HCT116 (cell line): ENCODE measurements around the gene C4orf51. TPM values are rescaled to one million over a fixed set of nuclear protein-coding genes. Genes with fewer than 3 reads are reported as not detected.

Source experiments
- ATAC-seq: fragments of 200-7000 bp; cut with Tn5 transposase; 2 replicates; pipeline ENCODE4 v1.9.1; 2020; ENCODE audit warnings: mild to moderate bottlenecking, moderate library complexity
- BruUV-seq: library from RNA; stranded (reverse); fragments of 400-500 nt; replicated peaks from 2 replicates; lab custom pipeline; 2021; lab: Mats Ljungman, UMichigan
- CTCF ChIA-PET: fragments of 300-600 bp; sonication (Branson Sonifier 250); formaldehyde crosslinking; loops from one replicate; lab custom pipeline; 2021; ENCODE audit warnings: antibody characterized with exemption; lab: Charles Lee
- POLR2A ChIA-PET: fragments of 300-600, 350-600 bp; sonication (Branson Sonifier 250); formaldehyde crosslinking; loops from one replicate; lab custom pipeline; 2021; ENCODE audit warnings: antibody characterized with exemption; lab: Charles Lee
- RAD21 ChIA-PET, 2 experiments: fragments of 300-600 bp; sonication (Branson Sonifier 250); formaldehyde crosslinking; loops; one replicate each; lab custom pipeline; 2023; ENCODE audit warnings: low total read pairs in 2 of 2; ENCODE audit not compliant: uncharacterized antibody in 2 of 2, unreplicated experiment in 2 of 2, low non-redundant PET in 1 of 2; lab: Charles Lee
- DNase-seq: peaks from one replicate; pipeline ENCODE4 v3.0.0-alpha.2; 2010; ENCODE audit warnings: low read depth, low spot score
- H2AFZ ChIP-seq: fragments of 200-600 bp; shearing (Covaris generic), sonication (generic); 2 replicates; pipeline ENCODE4 v1.6.1; 2017; ENCODE audit warnings: low read depth, mixed run types, mixed read lengths, antibody characterized with exemption, low read length; ENCODE audit not compliant: poor library complexity, severe bottlenecking
- H3K27ac ChIP-seq: 2 replicates; pipeline ENCODE4 v1.5.1; 2012; ENCODE audit warnings: low read depth, low read length
- H3K27me3 ChIP-seq: fragments of 200-600 bp; sonication (generic); 2 replicates; pipeline ENCODE4 v1.6.1; 2016; ENCODE audit warnings: mixed run types, low read length, mixed read lengths; ENCODE audit not compliant: insufficient read depth
- H3K36me3 ChIP-seq, 2 experiments: fragments of 200-500 bp in 1 of 2; fragments of 200-600 bp in 1 of 2; sonication (Bioruptor generic) in 1 of 2; sonication (generic) in 1 of 2; 2 replicates each; pipeline versions ENCODE4 v1.5.1 to v1.6.1; 2014 to 2016; ENCODE audit warnings: low read length in 2 of 2, inconsistent platforms in 1 of 2, mixed read lengths in 1 of 2, mixed run types in 1 of 2; ENCODE audit not compliant: insufficient read depth in 2 of 2, control insufficient read depth in 1 of 2
- H3K4me1 ChIP-seq, 2 experiments: fragments of 200-600 bp in 1 of 2; sonication (generic) in 1 of 2; 2 replicates each; pipeline versions ENCODE4 v1.5.1 to v1.6.1; 2012 to 2017; ENCODE audit warnings: low read length in 2 of 2, inconsistent platforms in 1 of 2, mild to moderate bottlenecking in 1 of 2, mixed read lengths in 1 of 2, mixed run types in 1 of 2, moderate library complexity in 1 of 2; ENCODE audit not compliant: insufficient read depth in 2 of 2, control insufficient read depth in 1 of 2
- H3K4me2 ChIP-seq: fragments of 200-600 bp; sonication (generic); 2 replicates; pipeline ENCODE4 v1.6.1; 2017; ENCODE audit warnings: mixed run types, low read length, mixed read lengths
- H3K4me3 ChIP-seq, 2 experiments: fragments of 200-600 bp in 1 of 2; sonication (generic) in 1 of 2; replicated peaks in 1 of 2; 2 replicates each; pipeline ENCODE4 v1.5.1; 2011 to 2016; ENCODE audit warnings: low read length in 2 of 2, control low read depth in 1 of 2, low read depth in 1 of 2, mild to moderate bottlenecking in 1 of 2, mixed read lengths in 1 of 2, mixed run types in 1 of 2
- H3K79me2 ChIP-seq: fragments of 200-600 bp; sonication (generic); 2 replicates; pipeline ENCODE4 v1.6.1; 2017; ENCODE audit warnings: mild to moderate bottlenecking, mixed run types, low read length, moderate library complexity, mixed read lengths; ENCODE audit not compliant: insufficient read depth
- H3K9ac ChIP-seq: fragments of 200-600 bp; sonication (generic); 2 replicates; pipeline ENCODE4 v1.6.1; 2016; ENCODE audit warnings: low read length, mixed read lengths
- H3K9me2 ChIP-seq: fragments of 200-600 bp; sonication (generic), shearing (Covaris generic); 2 replicates; pipeline ENCODE4 v1.6.1; 2017; ENCODE audit warnings: mixed run types, mild to moderate bottlenecking, moderate library complexity; ENCODE audit not compliant: insufficient read depth
- H3K9me3 ChIP-seq, 2 experiments: fragments of 200-500 bp in 1 of 2; fragments of 200-600 bp in 1 of 2; sonication (Bioruptor generic) in 1 of 2; sonication (generic) in 1 of 2; 2 replicates each; pipeline ENCODE4 v1.6.1; 2014 to 2017; ENCODE audit warnings: low read length in 2 of 2, mixed read lengths in 2 of 2, inconsistent platforms in 1 of 2, low read depth in 1 of 2, mild to moderate bottlenecking in 1 of 2, mixed run types in 1 of 2, moderate library complexity in 1 of 2; ENCODE audit not compliant: control insufficient read depth in 1 of 2, insufficient read depth in 1 of 2
- H4K20me1 ChIP-seq: fragments of 200-600 bp; sonication (generic), shearing (Covaris generic); 2 replicates; pipeline ENCODE4 v1.6.1; 2017; ENCODE audit warnings: mixed run types, mild to moderate bottlenecking, moderate library complexity; ENCODE audit not compliant: insufficient read depth
- CBX3 ChIP-seq: IDR thresholded peaks from 2 replicates; pipeline ENCODE4 v1.6.1; 2012; ENCODE audit warnings: low read depth
- ELF1 ChIP-seq: IDR thresholded peaks from 2 replicates; pipeline ENCODE4 v1.6.1; 2012; ENCODE audit warnings: low read depth, borderline replicate concordance
- EZH2 ChIP-seq: fragments of 200-600 bp; sonication (generic); IDR thresholded peaks from 2 replicates; pipeline ENCODE4 v1.6.1; 2017; ENCODE audit warnings: antibody characterized with exemption, mixed run types
- POLR2AphosphoS5 ChIP-seq: IDR thresholded peaks from 2 replicates; pipeline ENCODE4 v1.6.1; 2011; ENCODE audit warnings: mild to moderate bottlenecking, low read depth, low read length, moderate library complexity
- SIN3A ChIP-seq: IDR thresholded peaks from 2 replicates; pipeline ENCODE4 v1.6.1; 2012; ENCODE audit warnings: low read depth
- SRF ChIP-seq: IDR thresholded peaks from 2 replicates; pipeline ENCODE4 v1.6.1; 2012; ENCODE audit warnings: low read depth
- ZNF274 ChIP-seq: fragments of 200-500 bp; sonication (Bioruptor generic); IDR thresholded peaks from 2 replicates; pipeline ENCODE4 v1.6.1; 2014; ENCODE audit warnings: mild to moderate bottlenecking, low read depth, low read length, inconsistent platforms
- intact Hi-C: fragments of 100-400 bp; cut with micrococcal nuclease; formaldehyde crosslinking; loops from 2 replicates; pipeline ENCODE4 v1.10.0; 2022
- total RNA-seq: library from RNA; stranded (reverse); gene quantifications from one replicate; pipeline ENCODE4 v1.2.1, GENCODE V29; 2021; ENCODE audit not compliant: unreplicated experiment
- TF ChIP-seq, protein P1 (sequence below): IDR thresholded peaks from 2 replicates; pipeline ENCODE4 v1.6.1; 2012
- TF ChIP-seq, protein P2 (sequence below): IDR thresholded peaks from 2 replicates; pipeline ENCODE4 v1.6.1; 2011; ENCODE audit warnings: mild to moderate bottlenecking, low read length, moderate library complexity; ENCODE audit not compliant: insufficient replicate concordance; ENCODE audit errors: extremely low read depth
- TF ChIP-seq, protein P3 (sequence below): IDR thresholded peaks from 2 replicates; pipeline ENCODE4 v1.6.1; 2012

Gene C4orf51
- total RNA-seq, 1 experiment from 2014 or later: not detected

DNA sequence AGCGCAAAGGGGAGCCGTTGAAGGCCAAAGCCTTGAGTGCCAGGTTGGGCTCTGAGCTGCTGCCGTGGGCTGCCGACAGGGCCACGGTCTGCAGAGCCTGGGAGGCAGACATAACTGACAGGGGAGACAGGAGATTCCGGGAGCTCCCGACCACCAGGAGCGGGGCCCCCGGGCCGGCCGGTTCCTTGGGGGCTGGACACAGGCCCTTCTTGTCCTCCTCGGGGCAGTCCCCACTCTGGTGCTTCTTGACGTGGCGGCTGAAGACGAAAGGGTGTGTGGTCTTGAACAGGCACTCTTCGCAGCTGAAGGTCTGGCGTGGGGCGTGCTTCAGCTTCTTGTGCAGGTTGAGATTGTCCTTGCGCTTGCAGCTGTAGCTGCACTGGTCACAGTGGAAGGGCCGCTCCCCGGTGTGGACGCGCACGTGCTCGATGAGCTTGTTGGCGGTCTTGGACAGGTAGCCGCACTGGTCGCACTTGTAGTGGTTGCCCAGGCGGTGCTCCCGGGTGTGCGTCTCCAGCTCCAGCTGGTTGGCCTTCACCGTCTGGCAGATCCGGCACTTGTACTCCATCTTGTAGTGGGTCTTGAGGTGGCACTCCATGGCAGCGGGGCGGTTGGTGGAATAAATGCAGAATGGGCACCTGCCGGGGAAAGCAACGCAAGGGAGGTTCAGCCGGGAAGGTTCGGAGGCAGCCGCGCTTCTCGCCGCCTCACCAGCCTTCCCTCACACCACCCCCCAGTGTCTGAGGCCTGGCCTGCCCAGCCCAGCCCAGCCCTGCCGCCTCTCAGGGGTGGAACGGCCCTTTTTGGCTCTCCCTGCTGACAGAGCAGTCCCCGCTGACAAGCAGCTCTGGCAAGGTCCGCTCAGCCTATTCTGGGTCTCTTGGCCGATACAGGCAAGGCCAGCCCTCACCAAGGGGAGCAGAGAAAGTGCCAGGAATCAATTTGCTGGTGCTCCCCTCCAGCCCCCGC, 81.3 kb downstream of the C4orf51 start (continued):
- TF ChIP-seq, protein P1, sequence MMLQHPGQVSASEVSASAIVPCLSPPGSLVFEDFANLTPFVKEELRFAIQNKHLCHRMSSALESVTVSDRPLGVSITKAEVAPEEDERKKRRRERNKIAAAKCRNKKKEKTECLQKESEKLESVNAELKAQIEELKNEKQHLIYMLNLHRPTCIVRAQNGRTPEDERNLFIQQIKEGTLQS: no peak
- TF ChIP-seq POLR2AphosphoS5 (no peak), ZNF274 (no peak)

DNA sequence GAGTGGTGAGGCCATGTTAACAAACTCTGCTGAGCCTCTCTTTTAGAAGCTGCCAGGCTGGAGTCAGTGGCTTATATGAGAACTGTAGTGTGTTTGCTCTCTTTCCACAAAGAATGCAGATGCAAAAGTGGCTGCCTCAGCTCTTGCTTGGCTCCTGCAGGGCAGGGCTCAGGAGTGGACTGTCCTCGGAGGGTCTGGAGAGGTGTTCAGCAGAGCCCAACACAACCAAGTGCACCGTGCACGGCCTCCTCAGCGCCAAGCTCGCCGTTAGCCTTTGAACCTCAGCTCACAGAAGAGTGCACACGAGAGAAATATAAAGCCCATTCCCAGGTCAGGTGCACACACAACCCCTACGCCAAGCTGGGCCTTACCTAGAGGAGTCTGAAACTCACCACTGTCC, 82.8 kb downstream of the C4orf51 start:
- no peaks in the 10 kb centered on the region for H4K20me1 ChIP-seq
- H3K9me2 ChIP-seq: no peaks in the 10 kb centered on the region
- H3K36me3 ChIP-seq: peaks cover 5 to 16% of the 10 kb centered on the region in 2 experiments; a peak in 2 of 4 replicates
- intact Hi-C loops: no loop called here
- TF ChIP-seq, protein P2, sequence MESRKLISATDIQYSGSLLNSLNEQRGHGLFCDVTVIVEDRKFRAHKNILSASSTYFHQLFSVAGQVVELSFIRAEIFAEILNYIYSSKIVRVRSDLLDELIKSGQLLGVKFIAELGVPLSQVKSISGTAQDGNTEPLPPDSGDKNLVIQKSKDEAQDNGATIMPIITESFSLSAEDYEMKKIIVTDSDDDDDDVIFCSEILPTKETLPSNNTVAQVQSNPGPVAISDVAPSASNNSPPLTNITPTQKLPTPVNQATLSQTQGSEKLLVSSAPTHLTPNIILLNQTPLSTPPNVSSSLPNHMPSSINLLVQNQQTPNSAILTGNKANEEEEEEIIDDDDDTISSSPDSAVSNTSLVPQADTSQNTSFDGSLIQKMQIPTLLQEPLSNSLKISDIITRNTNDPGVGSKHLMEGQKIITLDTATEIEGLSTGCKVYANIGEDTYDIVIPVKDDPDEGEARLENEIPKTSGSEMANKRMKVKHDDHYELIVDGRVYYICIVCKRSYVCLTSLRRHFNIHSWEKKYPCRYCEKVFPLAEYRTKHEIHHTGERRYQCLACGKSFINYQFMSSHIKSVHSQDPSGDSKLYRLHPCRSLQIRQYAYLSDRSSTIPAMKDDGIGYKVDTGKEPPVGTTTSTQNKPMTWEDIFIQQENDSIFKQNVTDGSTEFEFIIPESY: no peak
- no peak for TF ChIP-seq ELF1
- no peak for TF ChIP-seq SRF
- TF ChIP-seq SIN3A: no peak
- no peak for TF ChIP-seq CBX3
- no peak for TF ChIP-seq ZNF274
- TF ChIP-seq, protein P3, sequence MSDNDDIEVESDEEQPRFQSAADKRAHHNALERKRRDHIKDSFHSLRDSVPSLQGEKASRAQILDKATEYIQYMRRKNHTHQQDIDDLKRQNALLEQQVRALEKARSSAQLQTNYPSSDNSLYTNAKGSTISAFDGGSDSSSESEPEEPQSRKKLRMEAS: no peak
- no peak for TF ChIP-seq EZH2
- H3K9me3 ChIP-seq: no peaks in the 10 kb centered on the region
- no peak for DNase-seq
- RAD21 ChIA-PET: no interaction called here
- CTCF ChIA-PET: no interaction called here
- BruUV-seq: no TSS peak
- POLR2A ChIA-PET: no interaction called here
- no peak overlapping the region for H3K4me2 ChIP-seq
- no peaks in the 10 kb centered on the region for H3K4me1 ChIP-seq
- no peak overlapping the region for H3K27ac ChIP-seq
- no peak overlapping the region for H3K9ac ChIP-seq
- H2AFZ ChIP-seq: no peak overlapping the region
- H3K27me3 ChIP-seq: no peaks in the 10 kb centered on the region
- no peak overlapping the region for H3K4me3 ChIP-seq
- no peaks in the 10 kb centered on the region for H3K79me2 ChIP-seq
- ATAC-seq: no peak
